ENCODE data around the gene GFOD1. TPM values are rescaled to one million over a fixed set of nuclear protein-coding genes. Genes with fewer than 3 reads are reported as not detected.

GFOD1 gene
- total and polyA plus RNA-seq, 7 donors = 2.3 to 18.3 (median 13.3) TPM

DNA sequence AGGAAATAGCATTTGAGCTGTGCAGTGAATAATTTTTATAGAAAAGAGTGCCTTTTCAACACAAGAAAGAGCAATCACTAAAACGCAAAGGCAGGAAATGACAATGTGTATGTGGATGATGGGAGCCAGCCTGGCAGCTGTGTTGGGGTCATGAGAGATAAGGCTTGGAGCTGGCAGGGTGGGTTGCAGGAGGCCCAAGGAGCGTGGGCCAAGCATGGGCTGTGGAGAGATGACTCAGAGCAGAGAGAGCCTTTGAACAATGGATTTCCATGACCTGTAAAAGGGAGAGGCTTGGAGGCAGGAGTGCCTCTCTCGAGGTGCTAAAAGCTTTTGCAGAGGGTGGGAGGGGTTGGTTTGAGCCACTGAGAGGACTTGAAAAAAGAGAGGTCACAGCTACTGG, 152.4 kb downstream of the GFOD1 start:
- WGBS, 2 donors = 57% methylated on average over 3 of the region's 3 CpGs

DNA sequence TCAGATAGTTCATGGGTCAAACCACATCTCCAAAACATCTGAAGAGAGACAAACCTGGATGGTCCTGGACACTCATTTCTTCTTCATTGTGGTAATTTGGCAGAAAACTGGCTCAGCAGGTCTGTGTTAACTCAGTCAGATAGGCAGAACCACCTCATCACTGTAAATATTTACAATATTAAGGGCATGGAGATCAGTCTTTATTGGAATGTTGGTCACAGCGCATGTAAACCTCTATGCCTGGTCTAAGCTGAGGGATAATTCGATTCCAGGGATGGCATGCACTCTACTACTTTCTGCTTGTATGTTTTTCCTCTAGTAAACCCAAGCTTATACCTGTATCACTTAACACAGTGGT, 155.1 kb downstream of the GFOD1 start:
- intact Hi-C loops (cut with DNase I) = loop anchor here (10.0 kb wide), 1 partner anchor 732 kb away; no protein-coding TSS in a partner anchor
- H3K4me3 ChIP-seq = no peak overlapping the region

More for the DNA sequence above, 152.4 kb downstream of the GFOD1 start:
- no peaks in the 10 kb centered on the region for H3K9me3 ChIP-seq
- peaks cover 0 to 6% (median 2%) of the 10 kb centered on the region in 4 donors for H3K4me1 ChIP-seq
- no peak for DNase-seq
- no peaks in the 10 kb centered on the region for H3K27me3 ChIP-seq
- TF ChIP-seq POLR2AphosphoS5 (IDR thresholded peaks at IDR 0.05) = no peak
- TF ChIP-seq POLR2A (IDR thresholded peaks at IDR 0.05) = no peak
- TF ChIP-seq EP300 (IDR thresholded peaks at IDR 0.05) = no peak
- TF ChIP-seq, protein P1, sequence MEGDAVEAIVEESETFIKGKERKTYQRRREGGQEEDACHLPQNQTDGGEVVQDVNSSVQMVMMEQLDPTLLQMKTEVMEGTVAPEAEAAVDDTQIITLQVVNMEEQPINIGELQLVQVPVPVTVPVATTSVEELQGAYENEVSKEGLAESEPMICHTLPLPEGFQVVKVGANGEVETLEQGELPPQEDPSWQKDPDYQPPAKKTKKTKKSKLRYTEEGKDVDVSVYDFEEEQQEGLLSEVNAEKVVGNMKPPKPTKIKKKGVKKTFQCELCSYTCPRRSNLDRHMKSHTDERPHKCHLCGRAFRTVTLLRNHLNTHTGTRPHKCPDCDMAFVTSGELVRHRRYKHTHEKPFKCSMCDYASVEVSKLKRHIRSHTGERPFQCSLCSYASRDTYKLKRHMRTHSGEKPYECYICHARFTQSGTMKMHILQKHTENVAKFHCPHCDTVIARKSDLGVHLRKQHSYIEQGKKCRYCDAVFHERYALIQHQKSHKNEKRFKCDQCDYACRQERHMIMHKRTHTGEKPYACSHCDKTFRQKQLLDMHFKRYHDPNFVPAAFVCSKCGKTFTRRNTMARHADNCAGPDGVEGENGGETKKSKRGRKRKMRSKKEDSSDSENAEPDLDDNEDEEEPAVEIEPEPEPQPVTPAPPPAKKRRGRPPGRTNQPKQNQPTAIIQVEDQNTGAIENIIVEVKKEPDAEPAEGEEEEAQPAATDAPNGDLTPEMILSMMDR (IDR thresholded peaks at IDR 0.05) = no peak
- H3K36me3 ChIP-seq = no peaks in the 10 kb centered on the region
- no peak overlapping the region for H3K4me3 ChIP-seq
- H3K27ac ChIP-seq = no peak overlapping the region
- intact Hi-C loops (cut with DNase I) = loop anchor here (10.0 kb wide), 1 partner anchor 730 kb away; no protein-coding TSS in a partner anchor

DNA sequence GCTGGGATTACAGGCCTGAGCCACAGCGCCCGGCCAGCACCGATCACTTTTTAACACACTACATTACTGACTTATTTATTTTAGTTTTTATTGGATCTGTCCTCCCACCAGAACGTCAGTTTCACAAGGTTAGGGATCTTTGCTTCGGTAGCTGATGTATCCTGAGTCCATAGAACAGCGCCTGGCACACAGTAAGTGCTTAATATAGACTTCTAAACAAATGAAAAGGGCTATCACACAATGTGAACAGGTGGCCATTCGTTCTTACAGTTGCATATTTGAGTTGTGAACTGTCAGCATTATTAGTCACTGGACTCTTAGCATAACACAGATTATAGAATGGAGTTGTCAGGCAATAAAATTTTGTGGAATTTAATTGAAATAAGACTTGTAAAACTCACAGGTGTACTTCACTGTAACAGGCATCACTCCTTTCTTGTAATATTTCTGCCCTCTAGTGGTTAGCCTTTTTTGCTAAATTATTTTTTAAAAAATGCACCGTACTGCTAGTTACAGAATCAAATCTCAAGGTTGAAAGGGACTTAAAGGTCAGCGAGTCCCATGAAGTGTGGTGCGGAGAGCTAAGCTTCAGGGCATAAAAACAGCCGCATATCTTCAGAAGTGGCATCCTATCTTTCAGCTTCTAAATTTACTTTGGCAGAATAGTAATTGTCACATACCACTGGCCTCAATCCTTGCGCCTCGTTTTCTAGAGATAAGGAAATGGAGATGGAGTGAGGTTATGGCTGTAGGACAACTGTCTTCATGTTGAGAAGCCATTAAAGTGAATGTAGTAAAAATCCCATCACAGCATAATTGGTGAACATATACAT, 155.7 kb downstream of the GFOD1 start:
- no peaks in the 10 kb centered on the region for H3K27me3 ChIP-seq
- DNase-seq = no peak
- peaks cover 0 to 18% (median 8%) of the 10 kb centered on the region in 4 donors for H3K4me1 ChIP-seq
- intact Hi-C loops (cut with DNase I) = loop anchor here (2.0 to 10.0 kb wide), 3 partner anchors 375 to 733 kb away; no protein-coding TSS in a partner anchor
- WGBS, 2 donors = 37 to 59% methylated on average over 13 of the region's 13 CpGs
- H3K9me3 ChIP-seq = no peaks in the 10 kb centered on the region
- TF ChIP-seq POLR2AphosphoS5 (IDR thresholded peaks at IDR 0.05) = no peak
- TF ChIP-seq, protein P1 (IDR thresholded peaks at IDR 0.05) = peak in 3 of 4 experiments; percentile 37 to 51 (median 49)
- H3K27ac ChIP-seq = no peak overlapping the region
- H3K4me3 ChIP-seq = no peak overlapping the region
- no peaks in the 10 kb centered on the region for H3K36me3 ChIP-seq

More for the DNA sequence above, 155.1 kb downstream of the GFOD1 start:
- Histone ChIP-seq H3K27ac (no peak overlapping the region), H3K4me1 (peaks cover 0 to 17% (median 6%) of the 10 kb centered on the region in 4 donors), H3K36me3 (no peaks in the 10 kb centered on the region), H3K9me3 (no peaks in the 10 kb centered on the region), H3K27me3 (no peaks in the 10 kb centered on the region)
- 78 to 84% methylated on average over 2 of the region's 2 CpGs for WGBS, 2 donors
- DNase-seq = no peak
- TF ChIP-seq, protein P1 (IDR thresholded peaks at IDR 0.05) = no peak
- TF ChIP-seq EP300 (IDR thresholded peaks at IDR 0.05) = no peak
- TF ChIP-seq POLR2AphosphoS5 (IDR thresholded peaks at IDR 0.05) = no peak

DNA sequence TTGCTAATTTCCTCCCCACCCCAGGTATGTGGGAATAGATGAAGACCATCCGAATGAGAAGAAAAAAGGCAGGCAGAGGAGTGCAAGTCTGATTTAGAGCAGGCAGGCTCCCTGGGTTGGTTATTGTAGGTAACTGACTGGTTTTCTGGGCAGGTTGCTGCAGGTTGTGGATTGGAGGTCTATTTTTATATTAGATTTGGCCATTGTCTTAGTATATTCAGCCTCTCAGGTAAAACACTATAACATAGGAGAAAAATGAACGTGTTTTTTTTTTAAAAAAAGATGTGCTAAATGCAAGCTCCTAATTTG, 158.6 kb downstream of the GFOD1 start:
- no peaks in the 10 kb centered on the region for H3K27me3 ChIP-seq
- intact Hi-C loops (cut with DNase I) = loop anchor here (2.0 kb wide), 1 partner anchor 158 kb away; the partner anchor contains the start of gene GFOD1
- WGBS, 2 donors = 0 to 1% methylated on average over 2 of the region's 2 CpGs

More for the DNA sequence above, 158.6 kb downstream of the GFOD1 start:
- Histone ChIP-seq H3K4me3 (peak overlapping the region; percentile 57 to 89 (median 80)), H3K9me3 (no peaks in the 10 kb centered on the region), H3K36me3 (peaks cover 0 to 23% (median 10%) of the 10 kb centered on the region in 4 donors), H3K27ac (peak overlapping the region; percentile 83 to 94 (median 94)), H3K4me1 (peaks cover 0 to 16% (median 7%) of the 10 kb centered on the region in 4 donors)
- DNase-seq = no peak
- TF ChIP-seq EP300 (IDR thresholded peaks at IDR 0.05) (no peak), POLR2AphosphoS5 (IDR thresholded peaks at IDR 0.05) (no peak), POLR2A (IDR thresholded peaks at IDR 0.05) (no peak)
- TF ChIP-seq, protein P1 (IDR thresholded peaks at IDR 0.05) = no peak

All from sigmoid colon (tissue), 7 donors.